KOPT-K1 (cell line): ENCODE measurements around the gene MAPKAPK2.
A peak's percentile ranks its signal among the peaks of the same experiment; 100 is the strongest.
"Not testable (repeated sequence)": the region's sequence is repeated elsewhere in the genome, so short reads cannot be mapped to it uniquely, and the experiment has no call there.

Experiments
- H3K27ac ChIP-seq: fragments of 200-600 bp; sonication (generic); 2 replicates; pipeline ENCODE4 v1.5.1; 2016; ENCODE audit warnings: antibody characterized with exemption, mild to moderate bottlenecking, low read depth, low read length; ENCODE audit not compliant: poor library complexity, severe bottlenecking
- H3K36me3 ChIP-seq: fragments of 200-600 bp; sonication (generic); 2 replicates; pipeline ENCODE4 v1.5.1; 2017; ENCODE audit warnings: antibody characterized with exemption, mild to moderate bottlenecking, low read length, moderate library complexity; ENCODE audit not compliant: insufficient read depth
- H3K9me3 ChIP-seq: fragments of 200-600 bp; sonication (generic); 2 replicates; pipeline ENCODE4 v1.5.1; 2017; ENCODE audit warnings: antibody characterized with exemption, low read length, mild to moderate bottlenecking; ENCODE audit not compliant: insufficient read depth, poor library complexity, severe bottlenecking

Gene MAPKAPK2

GRCh38 chr1:206741142-206741701 lies 56.5 kb downstream of the MAPKAPK2 start:
- peak overlapping the region; percentile 72 for H3K27ac ChIP-seq
- H3K36me3 ChIP-seq: no peaks in the 10 kb centered on the region

GRCh38 chr1:206742719-206743383 lies 58.1 kb downstream of the MAPKAPK2 start:
- Histone ChIP-seq H3K9me3 (no peaks in the 10 kb centered on the region), H3K27ac (peak overlapping the region; percentile 72), H3K36me3 (no peaks in the 10 kb centered on the region)

More at GRCh38 chr1:206741142-206741701, 56.5 kb downstream of the MAPKAPK2 start:
- H3K9me3 ChIP-seq: no peaks in the 10 kb centered on the region

GRCh38 chr1:206744683-206745082 lies 60.0 kb downstream of the MAPKAPK2 start:
- H3K9me3 ChIP-seq: no peaks in the 10 kb centered on the region
- no peak overlapping the region for H3K27ac ChIP-seq
- no peaks in the 10 kb centered on the region for H3K36me3 ChIP-seq

- Histone ChIP-seq H3K36me3 (no peaks in the 10 kb centered on the region), H3K9me3 (no peaks in the 10 kb centered on the region), H3K27ac (no peak overlapping the region)
These were observed 60.6 kb downstream of the MAPKAPK2 start for GRCh38 chr1:206745301-206745700.

GRCh38 chr1:206748348-206749030 lies 63.8 kb downstream of the MAPKAPK2 start:
- H3K27ac ChIP-seq: no peak overlapping the region
- no peaks in the 10 kb centered on the region for H3K36me3 ChIP-seq

GRCh38 chr1:206751891-206752290 lies 67.2 kb downstream of the MAPKAPK2 start:
- no peaks in the 10 kb centered on the region for H3K9me3 ChIP-seq
- H3K36me3 ChIP-seq: no peaks in the 10 kb centered on the region
- H3K27ac ChIP-seq: no peak overlapping the region

More at GRCh38 chr1:206748348-206749030, 63.8 kb downstream of the MAPKAPK2 start:
- H3K9me3 ChIP-seq: no peaks in the 10 kb centered on the region

- no peak overlapping the region for H3K27ac ChIP-seq
- no peaks in the 10 kb centered on the region for H3K9me3 ChIP-seq
- H3K36me3 ChIP-seq: no peaks in the 10 kb centered on the region
These were observed 67.8 kb downstream of the MAPKAPK2 start for GRCh38 chr1:206752481-206752880.

GRCh38 chr1:206753141-206753540 lies 68.4 kb downstream of the MAPKAPK2 start:
- Histone ChIP-seq H3K9me3 (no peaks in the 10 kb centered on the region), H3K36me3 (no peaks in the 10 kb centered on the region), H3K27ac (no peak overlapping the region)

- H3K9me3 ChIP-seq: no peaks in the 10 kb centered on the region
- H3K36me3 ChIP-seq: no peaks in the 10 kb centered on the region
- H3K27ac ChIP-seq: no peak overlapping the region
These were observed 69.3 kb downstream of the MAPKAPK2 start for GRCh38 chr1:206754011-206754410.

- Histone ChIP-seq H3K36me3 (no peaks in the 10 kb centered on the region), H3K9me3 (no peaks in the 10 kb centered on the region), H3K27ac (peak overlapping the region; percentile 95)
These were observed 73.0 kb downstream of the MAPKAPK2 start for GRCh38 chr1:206757524-206758266.

GRCh38 chr1:206760590-206760989 lies 75.9 kb downstream of the MAPKAPK2 start:
- Histone ChIP-seq H3K9me3 (peaks cover 6% of the 10 kb centered on the region), H3K27ac (no peak overlapping the region), H3K36me3 (no peaks in the 10 kb centered on the region)

GRCh38 chr1:206761159-206761768 lies 76.6 kb downstream of the MAPKAPK2 start:
- H3K9me3 ChIP-seq: peaks cover 6% of the 10 kb centered on the region
- no peak overlapping the region for H3K27ac ChIP-seq
- H3K36me3 ChIP-seq: no peaks in the 10 kb centered on the region

GRCh38 chr1:206762741-206763364 lies 78.1 kb downstream of the MAPKAPK2 start:
- H3K9me3 ChIP-seq, H3K36me3 ChIP-seq, H3K27ac ChIP-seq: not testable (repeated sequence)

GRCh38 chr1:206765771-206766170 lies 81.1 kb downstream of the MAPKAPK2 start:
- H3K36me3 ChIP-seq, H3K9me3 ChIP-seq: not testable (repeated sequence)
- peak overlapping the region; percentile 48 for H3K27ac ChIP-seq
